HL-60/S4 treated with phorbol 12-myristate 13-acetate at 8.2 ng/mL for 4 days and 3 days (cell line): ENCODE data around the gene CFAP54.
"Not testable (repeated sequence)": the region's sequence is repeated elsewhere in the genome, so short reads cannot be mapped to it uniquely, and the experiment has no call there.

Experiments
- in situ Hi-C: fragments of 300-500 bp; cut with MboI; formaldehyde crosslinking; loops from 2 replicates; pipeline ENCODE4 v1.15.0; 2022; ENCODE audit warnings: low sequenced_read_pairs

The CFAP54 gene

GRCh38 chr12:96604374-96604773 is 115.0 kb downstream of the CFAP54 start:
- in situ Hi-C loops, result not testable (repeated sequence)

DNA sequence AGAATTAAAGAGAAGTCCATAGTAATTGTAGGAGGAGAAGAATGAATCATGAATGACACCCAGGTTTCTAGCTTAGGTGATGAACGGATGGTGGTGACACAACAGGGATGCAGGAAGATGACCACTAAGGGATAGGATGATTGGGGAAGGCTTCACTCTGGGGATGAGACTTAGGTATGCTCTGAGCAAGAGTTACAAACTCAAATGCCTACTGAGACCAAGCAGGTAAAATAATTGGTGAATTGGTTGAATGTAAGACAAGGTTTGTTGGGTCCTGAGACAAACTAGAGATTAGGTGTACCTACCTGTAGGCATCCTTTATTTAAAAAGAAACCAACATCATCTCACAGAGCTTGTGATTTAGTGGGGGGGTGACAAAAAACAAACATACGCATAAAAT is 116.3 kb downstream of the CFAP54 start:
- in situ Hi-C loops, result no loop called here

GRCh38 chr12:96606134-96606533 is 116.8 kb downstream of the CFAP54 start:
- in situ Hi-C loops, result no loop called here

DNA sequence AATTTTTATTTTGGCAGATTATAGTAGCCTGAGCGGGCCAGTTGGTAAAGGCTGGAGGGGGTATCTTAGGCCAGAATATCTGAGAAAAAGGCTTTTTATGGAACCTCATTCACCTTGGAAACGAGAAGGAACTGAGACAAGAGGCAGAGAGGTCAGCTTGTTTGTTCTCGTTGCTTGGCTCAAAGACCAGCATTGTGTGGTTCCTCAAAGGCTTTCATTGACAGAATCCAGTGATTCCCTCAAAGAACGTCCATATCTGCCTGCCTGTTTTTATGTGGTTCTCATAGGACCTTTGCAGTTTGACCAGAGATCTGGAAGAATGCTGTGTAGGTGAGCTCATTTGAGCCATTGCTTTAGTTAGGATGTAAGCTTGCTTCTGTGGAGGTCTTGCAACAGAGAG is 117.3 kb downstream of the CFAP54 start:
- in situ Hi-C loops, result no loop called here

GRCh38 chr12:96617178-96617577 is 127.8 kb downstream of the CFAP54 start:
- in situ Hi-C loops, result no loop called here

- in situ Hi-C loops, result no loop called here
These were observed 133.8 kb downstream of the CFAP54 start for GRCh38 chr12:96623155-96623554.

- in situ Hi-C loops, result no loop called here
These were observed 134.4 kb downstream of the CFAP54 start for GRCh38 chr12:96623656-96624217.

GRCh38 chr12:96635844-96636243 is 146.5 kb downstream of the CFAP54 start:
- in situ Hi-C loops, result no loop called here

DNA sequence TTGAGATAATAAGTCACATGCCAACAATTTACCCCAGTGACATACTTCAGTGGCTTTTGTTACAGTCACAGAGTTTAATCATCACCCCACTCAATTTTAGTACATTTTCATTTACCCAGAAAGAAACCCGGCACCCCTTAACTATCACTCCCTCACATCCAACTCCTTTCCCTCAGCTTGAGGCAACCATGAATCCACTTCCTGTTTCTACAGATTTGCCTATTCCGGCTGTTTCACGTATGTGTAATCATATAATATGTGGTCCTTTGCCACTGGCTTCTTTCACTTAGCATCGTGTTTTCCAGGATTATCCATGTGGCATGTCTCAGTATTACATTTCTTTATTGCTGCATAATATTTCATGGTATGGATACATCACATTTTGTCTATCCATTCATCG is 147.5 kb downstream of the CFAP54 start:
- in situ Hi-C loops, result no loop called here

DNA sequence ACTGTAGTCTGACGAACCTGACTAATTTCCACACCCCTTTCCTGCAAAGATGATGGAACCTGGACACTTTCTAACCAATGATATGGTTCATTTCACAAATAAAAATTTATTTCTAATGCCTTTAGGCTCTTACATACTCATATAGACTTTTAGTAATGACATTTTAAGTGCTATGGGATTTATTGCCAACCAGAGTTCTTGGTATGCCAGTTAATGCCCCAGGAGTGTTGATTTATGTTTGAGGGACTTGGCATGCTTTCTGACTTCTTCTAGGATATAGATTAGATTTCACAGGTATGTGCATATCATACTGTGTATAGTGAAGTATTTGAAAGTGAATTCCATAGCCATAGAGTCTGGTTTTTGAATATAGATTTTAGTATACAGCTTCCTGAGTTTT is 159.5 kb downstream of the CFAP54 start:
- in situ Hi-C loops, result no loop called here

DNA sequence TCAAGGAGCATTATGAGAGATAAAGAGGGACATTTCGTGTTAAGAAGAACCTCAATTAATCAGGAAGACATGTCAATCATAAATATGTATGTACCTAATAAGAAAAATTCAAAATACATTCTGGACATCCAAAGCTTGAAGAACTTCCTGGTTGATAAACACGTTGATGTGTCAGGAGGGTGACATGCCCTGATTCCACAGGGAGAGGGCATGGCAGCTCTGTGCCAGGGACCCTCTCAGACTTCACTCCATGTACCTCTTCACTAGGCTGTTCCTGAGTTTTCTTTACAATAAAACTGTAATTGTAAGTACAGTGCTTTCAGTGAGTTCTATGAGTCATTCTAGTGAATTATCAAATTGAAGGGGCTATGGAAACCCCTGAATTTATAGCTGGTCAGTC is 163.5 kb downstream of the CFAP54 start:
- in situ Hi-C loops, result no loop called here

DNA sequence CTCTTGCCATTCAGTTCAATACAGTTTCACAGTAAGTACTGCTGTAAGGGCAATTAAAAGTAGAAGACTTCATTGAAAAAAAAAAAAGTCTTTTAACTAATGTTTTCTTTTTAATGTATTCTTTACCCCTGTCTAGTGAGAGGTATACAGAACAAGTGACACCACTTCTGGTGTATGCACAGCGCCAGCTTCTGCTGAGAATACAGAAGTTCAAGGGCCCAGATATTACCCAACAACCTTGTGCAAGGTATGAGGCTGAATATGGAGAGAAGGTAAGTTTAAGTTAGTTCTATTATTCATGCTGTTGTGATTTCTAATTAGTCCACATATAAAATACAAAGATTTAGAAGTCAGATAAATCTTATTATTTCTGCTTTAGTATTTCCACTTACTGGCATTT is 168.7 kb downstream of the CFAP54 start:
- in situ Hi-C loops, result no loop called here

- in situ Hi-C loops, result no loop called here
These were observed 180.4 kb downstream of the CFAP54 start for GRCh38 chr12:96669786-96670185.

GRCh38 chr12:96670334-96670899 is 181.0 kb downstream of the CFAP54 start:
- in situ Hi-C loops, result no loop called here

GRCh38 chr12:96675519-96675918 is 186.1 kb downstream of the CFAP54 start:
- in situ Hi-C loops, result not testable (repeated sequence)

DNA sequence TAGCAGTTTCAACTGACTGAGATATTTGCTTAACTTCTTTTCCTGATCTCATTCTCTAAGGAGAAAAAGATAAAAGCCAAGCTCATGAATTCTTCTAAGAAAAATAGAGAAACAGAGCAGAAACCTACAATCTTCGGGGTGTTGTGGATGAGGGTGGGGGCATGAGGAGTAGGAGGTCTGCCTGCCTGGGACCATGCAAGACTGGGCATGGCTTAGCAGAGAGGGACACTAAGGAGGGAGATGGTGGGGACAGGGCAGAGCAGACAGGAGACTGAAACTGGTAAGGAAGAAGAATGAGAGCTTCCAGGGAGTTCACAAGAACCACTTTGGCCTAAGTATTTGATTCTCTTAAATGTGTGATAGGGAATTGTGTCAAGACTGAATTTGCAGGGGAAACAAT is 188.0 kb downstream of the CFAP54 start:
- in situ Hi-C loops, result no loop called here

DNA sequence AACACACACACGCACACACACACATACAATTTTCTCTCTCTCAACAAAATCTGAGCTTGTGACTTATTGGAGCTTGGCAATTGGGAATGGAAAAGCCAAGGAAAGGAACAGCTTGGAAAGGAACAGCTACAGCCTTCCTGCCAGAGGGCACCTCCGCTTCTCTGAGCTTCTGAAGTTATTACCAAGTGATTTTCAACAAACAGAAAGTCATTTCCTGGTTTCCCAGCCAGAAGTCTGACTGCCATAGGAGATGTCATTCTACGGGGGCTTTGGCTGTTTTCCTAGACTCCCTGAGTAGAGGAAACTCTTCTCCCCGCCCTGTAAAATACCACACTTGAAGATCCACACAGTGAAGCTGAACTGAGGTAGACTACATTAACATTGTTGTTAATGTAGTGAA is 198.3 kb downstream of the CFAP54 start:
- in situ Hi-C loops, result no loop called here

DNA sequence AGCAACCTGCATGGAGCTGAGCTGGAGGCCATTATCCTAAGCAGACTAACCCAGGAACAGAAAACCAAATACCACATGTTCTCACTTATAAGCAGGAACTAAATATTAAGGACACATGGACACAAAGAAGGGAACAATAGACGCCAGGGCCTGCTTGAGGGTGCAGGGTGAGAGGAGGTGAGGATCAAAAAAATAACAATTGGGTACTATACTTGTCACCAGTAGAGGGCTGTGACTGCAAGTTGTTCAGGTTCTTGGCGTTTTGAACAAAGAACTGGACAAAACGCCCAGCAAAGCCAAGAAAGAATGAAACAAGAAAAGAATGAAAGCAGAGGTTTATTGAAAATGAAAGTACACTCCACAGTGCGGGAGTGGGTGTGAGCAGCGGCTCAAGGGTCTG is 209.1 kb downstream of the CFAP54 start:
- in situ Hi-C loops, result no loop called here

GRCh38 chr12:96698965-96699364 is 209.6 kb downstream of the CFAP54 start:
- in situ Hi-C loops, result no loop called here

GRCh38 chr12:96701856-96702255 is 212.5 kb downstream of the CFAP54 start:
- in situ Hi-C loops, result no loop called here

GRCh38 chr12:96710127-96710745 is 220.9 kb downstream of the CFAP54 start:
- in situ Hi-C loops, result no loop called here

- in situ Hi-C loops, result no loop called here
These were observed 222.0 kb downstream of the CFAP54 start for GRCh38 chr12:96711364-96711763.

DNA sequence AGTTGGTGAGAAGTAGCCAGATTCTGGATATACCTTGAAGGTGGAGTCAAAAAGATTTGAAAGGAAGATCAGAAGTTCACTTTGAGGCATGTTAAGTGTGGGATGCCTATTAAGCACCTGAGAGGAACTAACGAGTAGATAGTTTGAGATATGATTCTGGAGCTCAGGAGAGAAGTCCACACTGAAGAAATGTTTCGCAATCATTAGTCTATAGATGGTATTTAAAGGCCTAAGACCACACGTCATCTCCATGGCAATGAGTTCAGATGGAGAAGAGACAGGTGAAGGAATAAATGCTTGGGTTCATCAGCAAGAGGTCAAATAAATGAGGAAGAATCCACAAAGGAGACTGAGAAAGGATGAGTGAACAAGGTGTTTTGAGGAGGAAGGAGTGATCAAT is 224.8 kb downstream of the CFAP54 start:
- in situ Hi-C loops, result no loop called here
